GM23338 (cell line): ENCODE results near the gene IARS2. TPM values are rescaled to one million over a fixed set of nuclear protein-coding genes. Genes with fewer than 3 reads are reported as not detected.

Experiments
- ATAC-seq: fragments of 200-7000 bp; cut with Tn5 transposase; 3 replicates; pipeline ENCODE4 v1.9.1; 2020
- DNase-seq: peaks from one replicate; pipeline ENCODE4 v3.0.0-alpha.2; 2015; ENCODE audit warnings: low spot score
- H2AFZ ChIP-seq: fragments of 200-600 bp; sonication (generic); 2 replicates; pipeline ENCODE4 v1.8.0; 2016; ENCODE audit warnings: antibody characterized with exemption, mild to moderate bottlenecking, moderate library complexity
- H3F3A ChIP-seq: fragments of 200-600 bp; sonication (generic); replicated peaks from 2 replicates; pipeline ENCODE4 v1.8.0; 2017; ENCODE audit warnings: antibody characterized with exemption, mixed run types, low read depth
- H3K27ac ChIP-seq: fragments of 200-600 bp; sonication (generic); 2 replicates; pipeline ENCODE4 v1.6.1; 2016; ENCODE audit warnings: low read depth
- H3K27me3 ChIP-seq: fragments of 200-600 bp; sonication (generic); 2 replicates; pipeline ENCODE4 v1.8.0; 2016; ENCODE audit warnings: mild to moderate bottlenecking, mixed run types, moderate library complexity; ENCODE audit not compliant: insufficient read depth
- H3K36me3 ChIP-seq: fragments of 200-600 bp; sonication (generic); 2 replicates; pipeline ENCODE4 v1.8.0; 2016; ENCODE audit warnings: mild to moderate bottlenecking; ENCODE audit not compliant: insufficient read depth
- H3K4me1 ChIP-seq: fragments of 200-600 bp; sonication (generic); 2 replicates; pipeline ENCODE4 v1.8.0; 2016; ENCODE audit warnings: mild to moderate bottlenecking, moderate library complexity; ENCODE audit not compliant: insufficient read depth
- H3K4me2 ChIP-seq: fragments of 200-600 bp; sonication (generic); 2 replicates; pipeline ENCODE4 v1.7.1; 2017; ENCODE audit warnings: mixed run types
- H3K4me3 ChIP-seq: fragments of 200-600 bp; sonication (generic); 2 replicates; pipeline ENCODE4 v1.6.1; 2016; ENCODE audit warnings: mixed run types
- H3K79me2 ChIP-seq: fragments of 200-600 bp; sonication (generic); replicated peaks from 2 replicates; pipeline ENCODE4 v1.8.0; 2017; ENCODE audit warnings: mild to moderate bottlenecking; ENCODE audit not compliant: insufficient read depth
- H3K9me2 ChIP-seq: fragments of 200-600 bp; sonication (generic); 2 replicates; pipeline ENCODE4 v1.8.0; 2017; ENCODE audit not compliant: insufficient read depth
- H4K20me1 ChIP-seq: fragments of 200-600 bp; sonication (generic); replicated peaks from 2 replicates; pipeline ENCODE4 v1.8.0; 2017; ENCODE audit warnings: mild to moderate bottlenecking; ENCODE audit not compliant: insufficient read depth
- H3K27ac Mint-ChIP-seq: 2 replicates; pipeline ENCODE4 v1.8.0; 2020; ENCODE audit warnings: inconsistent platforms, mild to moderate bottlenecking, moderate library complexity, mixed read lengths
- H3K27me3 Mint-ChIP-seq: 3 replicates; pipeline ENCODE4 v1.8.0; 2022; ENCODE audit warnings: low read depth, mild to moderate bottlenecking, moderate library complexity, mixed read lengths, inconsistent platforms; ENCODE audit not compliant: insufficient read depth, poor library complexity
- H3K36me3 Mint-ChIP-seq: 3 replicates; pipeline ENCODE4 v1.8.0; 2021; ENCODE audit warnings: low read depth, mild to moderate bottlenecking, inconsistent platforms, moderate library complexity, mixed read lengths
- H3K4me1 Mint-ChIP-seq: 3 replicates; pipeline ENCODE4 v1.8.0; 2020; ENCODE audit warnings: mild to moderate bottlenecking, inconsistent platforms, mixed read lengths
- H3K4me3 Mint-ChIP-seq: 3 replicates; pipeline ENCODE4 v1.8.0; 2021; ENCODE audit warnings: moderate library complexity, mild to moderate bottlenecking, inconsistent platforms, mixed read lengths
- H3K9me3 Mint-ChIP-seq: 3 replicates; pipeline ENCODE4 v1.8.0; 2020; ENCODE audit warnings: moderate library complexity, mild to moderate bottlenecking, inconsistent platforms, mixed read lengths
- CREB1 ChIP-seq: fragments of 250-450 bp; sonication (Bioruptor Pico); IDR thresholded peaks from 2 replicates; pipeline ENCODE4 v1.5.0; 2020; ENCODE audit warnings: low read depth, mild to moderate bottlenecking, moderate library complexity
- ETS1 ChIP-seq: IDR thresholded peaks from 2 replicates; pipeline ENCODE4 v1.6.1; 2016; ENCODE audit warnings: antibody characterized with exemption
- EZH2 ChIP-seq: fragments of 200-600 bp; sonication (generic); IDR thresholded peaks from one replicate; pipeline ENCODE4 v1.8.0; 2017; ENCODE audit warnings: antibody characterized with exemption, mild to moderate bottlenecking, low read depth; ENCODE audit not compliant: unreplicated experiment
- EZH2phosphoT487 ChIP-seq: fragments of 200-600 bp; sonication (generic); IDR thresholded peaks from one replicate; pipeline ENCODE4 v1.8.1; 2018; ENCODE audit warnings: antibody characterized with exemption; ENCODE audit not compliant: unreplicated experiment
- JUNB ChIP-seq: IDR thresholded peaks from one replicate; pipeline ENCODE4 v1.6.1; 2016; ENCODE audit warnings: antibody characterized with exemption; ENCODE audit not compliant: unreplicated experiment
- NANOG ChIP-seq: IDR thresholded peaks from 2 replicates; pipeline ENCODE4 v1.6.1; 2016; ENCODE audit warnings: antibody characterized with exemption, borderline replicate concordance
- POLR2AphosphoS5 ChIP-seq: IDR thresholded peaks from 2 replicates; pipeline ENCODE4 v1.6.1; 2016; ENCODE audit warnings: antibody characterized with exemption, low read depth
- STAT1 ChIP-seq: IDR thresholded peaks from one replicate; pipeline ENCODE4 v1.6.1; 2016; ENCODE audit warnings: antibody characterized with exemption; ENCODE audit not compliant: unreplicated experiment
- ZNF114 ChIP-seq: fragments of 250-450 bp; sonication (Bioruptor Pico); IDR thresholded peaks from 2 replicates; pipeline ENCODE4 v1.5.0; 2020; ENCODE audit warnings: mild to moderate bottlenecking, moderate library complexity
- ZNF331 ChIP-seq: fragments of 250-450 bp; sonication (Bioruptor Pico); IDR thresholded peaks from 2 replicates; pipeline ENCODE4 v1.5.0; 2020; ENCODE audit warnings: low read depth, mild to moderate bottlenecking, moderate library complexity
- polyA plus RNA-seq: library from polyadenylated mRNA; unstranded; fragments of >200 nt; fragmentation: Nextera tagmentation; extraction: Ambion mirVana; gene quantifications from 2 replicates; pipeline ENCODE4 v1.2.1, GENCODE V29; 2016
- total RNA-seq: library from RNA; depleted of rRNA; stranded (reverse); fragments of >200 nt; shearing (Covaris generic); gene quantifications from 2 replicates; pipeline ENCODE4 v1.2.3, GENCODE V29; 2014
- TF ChIP-seq, protein P1 (sequence below): IDR thresholded peaks from one replicate; pipeline ENCODE4 v1.6.1; 2018; ENCODE audit warnings: antibody characterized with exemption; ENCODE audit not compliant: unreplicated experiment
- TF ChIP-seq, protein P2 (sequence below), 2 experiments: fragments of 200-600 bp in 1 of 2; sonication (generic) in 1 of 2; conservative IDR thresholded peaks; 2 replicates each; pipeline versions ENCODE4 v1.5.1 to v1.6.1; 2016 to 2017; ENCODE audit warnings: antibody characterized with exemption in 2 of 2, low read depth in 2 of 2, mild to moderate bottlenecking in 2 of 2, moderate library complexity in 1 of 2
- TF ChIP-seq, protein P3 (sequence below): fragments of 250-450 bp; sonication (Bioruptor Pico); IDR thresholded peaks from 2 replicates; pipeline ENCODE4 v1.5.0; 2020; ENCODE audit warnings: mild to moderate bottlenecking, moderate library complexity

IARS2 gene
- total and polyA plus RNA-seq, 2 experiments from 2014 or later, result 33.3 to 75.6 TPM

DNA sequence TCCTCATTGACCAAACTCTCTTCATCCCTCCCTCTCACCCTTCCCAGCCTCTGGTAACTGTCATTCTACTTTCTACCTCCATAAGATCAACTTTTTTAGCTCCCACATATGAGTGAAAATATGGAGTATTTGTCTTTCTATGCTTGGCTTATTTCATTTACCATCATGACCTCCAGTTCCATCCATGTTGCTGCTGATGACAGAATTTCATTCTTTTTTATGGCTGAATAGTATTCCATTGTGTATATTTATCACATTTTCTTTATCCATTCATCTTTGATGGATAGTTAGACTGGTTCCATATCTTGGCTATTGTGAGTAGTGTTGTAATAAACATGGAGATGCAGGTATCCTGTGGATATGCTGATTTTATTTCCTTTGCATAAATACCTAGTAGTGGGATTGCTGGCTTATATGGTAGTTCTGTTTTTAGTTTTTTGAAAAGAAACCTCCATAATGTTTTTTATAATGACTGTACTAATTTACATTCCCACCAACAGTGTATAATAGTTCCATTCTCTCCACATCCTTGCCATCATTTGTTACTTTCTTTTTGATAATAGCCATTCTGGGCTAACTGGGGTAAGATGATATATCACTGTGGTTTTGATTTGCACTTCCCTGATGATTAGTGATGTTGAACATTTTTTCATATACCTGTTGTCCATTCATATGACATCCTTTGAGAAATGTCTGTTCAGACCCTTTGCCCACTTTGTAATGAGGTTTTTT lies 35.7 kb downstream of the IARS2 start:
- H3K79me2 ChIP-seq, result no peaks in the 10 kb centered on the region; the same call in 1 of the 2 replicates
- DNase-seq, result no peak
- no peaks in the 10 kb centered on the region for H3F3A ChIP-seq
- H3K4me1 Mint-ChIP-seq, result peaks cover 2% of the 10 kb centered on the region; the same call in 2 of the 3 replicates
- no peak overlapping the region for H3K27ac Mint-ChIP-seq
- no peaks in the 10 kb centered on the region for H3K4me1 ChIP-seq
- no peaks in the 10 kb centered on the region for H3K9me3 Mint-ChIP-seq
- no peak overlapping the region for H3K27ac ChIP-seq
- H2AFZ ChIP-seq, result no peak overlapping the region
- ATAC-seq, result no peak
- peaks cover 35% of the 10 kb centered on the region for H3K36me3 Mint-ChIP-seq
- peaks cover 8% of the 10 kb centered on the region for H3K36me3 ChIP-seq
- H3K4me2 ChIP-seq, result no peak overlapping the region
- H3K9me2 ChIP-seq, result no peaks in the 10 kb centered on the region
- no peak for TF ChIP-seq NANOG
- TF ChIP-seq EZH2phosphoT487, result no peak
- TF ChIP-seq ZNF331 (CRISPR knock-in tag), result no peak
- TF ChIP-seq, protein P1, sequence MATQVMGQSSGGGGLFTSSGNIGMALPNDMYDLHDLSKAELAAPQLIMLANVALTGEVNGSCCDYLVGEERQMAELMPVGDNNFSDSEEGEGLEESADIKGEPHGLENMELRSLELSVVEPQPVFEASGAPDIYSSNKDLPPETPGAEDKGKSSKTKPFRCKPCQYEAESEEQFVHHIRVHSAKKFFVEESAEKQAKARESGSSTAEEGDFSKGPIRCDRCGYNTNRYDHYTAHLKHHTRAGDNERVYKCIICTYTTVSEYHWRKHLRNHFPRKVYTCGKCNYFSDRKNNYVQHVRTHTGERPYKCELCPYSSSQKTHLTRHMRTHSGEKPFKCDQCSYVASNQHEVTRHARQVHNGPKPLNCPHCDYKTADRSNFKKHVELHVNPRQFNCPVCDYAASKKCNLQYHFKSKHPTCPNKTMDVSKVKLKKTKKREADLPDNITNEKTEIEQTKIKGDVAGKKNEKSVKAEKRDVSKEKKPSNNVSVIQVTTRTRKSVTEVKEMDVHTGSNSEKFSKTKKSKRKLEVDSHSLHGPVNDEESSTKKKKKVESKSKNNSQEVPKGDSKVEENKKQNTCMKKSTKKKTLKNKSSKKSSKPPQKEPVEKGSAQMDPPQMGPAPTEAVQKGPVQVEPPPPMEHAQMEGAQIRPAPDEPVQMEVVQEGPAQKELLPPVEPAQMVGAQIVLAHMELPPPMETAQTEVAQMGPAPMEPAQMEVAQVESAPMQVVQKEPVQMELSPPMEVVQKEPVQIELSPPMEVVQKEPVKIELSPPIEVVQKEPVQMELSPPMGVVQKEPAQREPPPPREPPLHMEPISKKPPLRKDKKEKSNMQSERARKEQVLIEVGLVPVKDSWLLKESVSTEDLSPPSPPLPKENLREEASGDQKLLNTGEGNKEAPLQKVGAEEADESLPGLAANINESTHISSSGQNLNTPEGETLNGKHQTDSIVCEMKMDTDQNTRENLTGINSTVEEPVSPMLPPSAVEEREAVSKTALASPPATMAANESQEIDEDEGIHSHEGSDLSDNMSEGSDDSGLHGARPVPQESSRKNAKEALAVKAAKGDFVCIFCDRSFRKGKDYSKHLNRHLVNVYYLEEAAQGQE, result no peak
- TF ChIP-seq CREB1 (CRISPR knock-in tag), result no peak
- TF ChIP-seq ETS1, result no peak
- TF ChIP-seq, protein P2, sequence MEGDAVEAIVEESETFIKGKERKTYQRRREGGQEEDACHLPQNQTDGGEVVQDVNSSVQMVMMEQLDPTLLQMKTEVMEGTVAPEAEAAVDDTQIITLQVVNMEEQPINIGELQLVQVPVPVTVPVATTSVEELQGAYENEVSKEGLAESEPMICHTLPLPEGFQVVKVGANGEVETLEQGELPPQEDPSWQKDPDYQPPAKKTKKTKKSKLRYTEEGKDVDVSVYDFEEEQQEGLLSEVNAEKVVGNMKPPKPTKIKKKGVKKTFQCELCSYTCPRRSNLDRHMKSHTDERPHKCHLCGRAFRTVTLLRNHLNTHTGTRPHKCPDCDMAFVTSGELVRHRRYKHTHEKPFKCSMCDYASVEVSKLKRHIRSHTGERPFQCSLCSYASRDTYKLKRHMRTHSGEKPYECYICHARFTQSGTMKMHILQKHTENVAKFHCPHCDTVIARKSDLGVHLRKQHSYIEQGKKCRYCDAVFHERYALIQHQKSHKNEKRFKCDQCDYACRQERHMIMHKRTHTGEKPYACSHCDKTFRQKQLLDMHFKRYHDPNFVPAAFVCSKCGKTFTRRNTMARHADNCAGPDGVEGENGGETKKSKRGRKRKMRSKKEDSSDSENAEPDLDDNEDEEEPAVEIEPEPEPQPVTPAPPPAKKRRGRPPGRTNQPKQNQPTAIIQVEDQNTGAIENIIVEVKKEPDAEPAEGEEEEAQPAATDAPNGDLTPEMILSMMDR (conservative IDR thresholded peaks at IDR 0.05; ENCODE audit: low read depth in 2 of 2), result no peak
- TF ChIP-seq POLR2AphosphoS5, result no peak
- no peak for TF ChIP-seq STAT1
- no peak for TF ChIP-seq ZNF114 (CRISPR knock-in tag)
- TF ChIP-seq JUNB, result no peak
- no peak for TF ChIP-seq EZH2
- TF ChIP-seq, protein P3, sequence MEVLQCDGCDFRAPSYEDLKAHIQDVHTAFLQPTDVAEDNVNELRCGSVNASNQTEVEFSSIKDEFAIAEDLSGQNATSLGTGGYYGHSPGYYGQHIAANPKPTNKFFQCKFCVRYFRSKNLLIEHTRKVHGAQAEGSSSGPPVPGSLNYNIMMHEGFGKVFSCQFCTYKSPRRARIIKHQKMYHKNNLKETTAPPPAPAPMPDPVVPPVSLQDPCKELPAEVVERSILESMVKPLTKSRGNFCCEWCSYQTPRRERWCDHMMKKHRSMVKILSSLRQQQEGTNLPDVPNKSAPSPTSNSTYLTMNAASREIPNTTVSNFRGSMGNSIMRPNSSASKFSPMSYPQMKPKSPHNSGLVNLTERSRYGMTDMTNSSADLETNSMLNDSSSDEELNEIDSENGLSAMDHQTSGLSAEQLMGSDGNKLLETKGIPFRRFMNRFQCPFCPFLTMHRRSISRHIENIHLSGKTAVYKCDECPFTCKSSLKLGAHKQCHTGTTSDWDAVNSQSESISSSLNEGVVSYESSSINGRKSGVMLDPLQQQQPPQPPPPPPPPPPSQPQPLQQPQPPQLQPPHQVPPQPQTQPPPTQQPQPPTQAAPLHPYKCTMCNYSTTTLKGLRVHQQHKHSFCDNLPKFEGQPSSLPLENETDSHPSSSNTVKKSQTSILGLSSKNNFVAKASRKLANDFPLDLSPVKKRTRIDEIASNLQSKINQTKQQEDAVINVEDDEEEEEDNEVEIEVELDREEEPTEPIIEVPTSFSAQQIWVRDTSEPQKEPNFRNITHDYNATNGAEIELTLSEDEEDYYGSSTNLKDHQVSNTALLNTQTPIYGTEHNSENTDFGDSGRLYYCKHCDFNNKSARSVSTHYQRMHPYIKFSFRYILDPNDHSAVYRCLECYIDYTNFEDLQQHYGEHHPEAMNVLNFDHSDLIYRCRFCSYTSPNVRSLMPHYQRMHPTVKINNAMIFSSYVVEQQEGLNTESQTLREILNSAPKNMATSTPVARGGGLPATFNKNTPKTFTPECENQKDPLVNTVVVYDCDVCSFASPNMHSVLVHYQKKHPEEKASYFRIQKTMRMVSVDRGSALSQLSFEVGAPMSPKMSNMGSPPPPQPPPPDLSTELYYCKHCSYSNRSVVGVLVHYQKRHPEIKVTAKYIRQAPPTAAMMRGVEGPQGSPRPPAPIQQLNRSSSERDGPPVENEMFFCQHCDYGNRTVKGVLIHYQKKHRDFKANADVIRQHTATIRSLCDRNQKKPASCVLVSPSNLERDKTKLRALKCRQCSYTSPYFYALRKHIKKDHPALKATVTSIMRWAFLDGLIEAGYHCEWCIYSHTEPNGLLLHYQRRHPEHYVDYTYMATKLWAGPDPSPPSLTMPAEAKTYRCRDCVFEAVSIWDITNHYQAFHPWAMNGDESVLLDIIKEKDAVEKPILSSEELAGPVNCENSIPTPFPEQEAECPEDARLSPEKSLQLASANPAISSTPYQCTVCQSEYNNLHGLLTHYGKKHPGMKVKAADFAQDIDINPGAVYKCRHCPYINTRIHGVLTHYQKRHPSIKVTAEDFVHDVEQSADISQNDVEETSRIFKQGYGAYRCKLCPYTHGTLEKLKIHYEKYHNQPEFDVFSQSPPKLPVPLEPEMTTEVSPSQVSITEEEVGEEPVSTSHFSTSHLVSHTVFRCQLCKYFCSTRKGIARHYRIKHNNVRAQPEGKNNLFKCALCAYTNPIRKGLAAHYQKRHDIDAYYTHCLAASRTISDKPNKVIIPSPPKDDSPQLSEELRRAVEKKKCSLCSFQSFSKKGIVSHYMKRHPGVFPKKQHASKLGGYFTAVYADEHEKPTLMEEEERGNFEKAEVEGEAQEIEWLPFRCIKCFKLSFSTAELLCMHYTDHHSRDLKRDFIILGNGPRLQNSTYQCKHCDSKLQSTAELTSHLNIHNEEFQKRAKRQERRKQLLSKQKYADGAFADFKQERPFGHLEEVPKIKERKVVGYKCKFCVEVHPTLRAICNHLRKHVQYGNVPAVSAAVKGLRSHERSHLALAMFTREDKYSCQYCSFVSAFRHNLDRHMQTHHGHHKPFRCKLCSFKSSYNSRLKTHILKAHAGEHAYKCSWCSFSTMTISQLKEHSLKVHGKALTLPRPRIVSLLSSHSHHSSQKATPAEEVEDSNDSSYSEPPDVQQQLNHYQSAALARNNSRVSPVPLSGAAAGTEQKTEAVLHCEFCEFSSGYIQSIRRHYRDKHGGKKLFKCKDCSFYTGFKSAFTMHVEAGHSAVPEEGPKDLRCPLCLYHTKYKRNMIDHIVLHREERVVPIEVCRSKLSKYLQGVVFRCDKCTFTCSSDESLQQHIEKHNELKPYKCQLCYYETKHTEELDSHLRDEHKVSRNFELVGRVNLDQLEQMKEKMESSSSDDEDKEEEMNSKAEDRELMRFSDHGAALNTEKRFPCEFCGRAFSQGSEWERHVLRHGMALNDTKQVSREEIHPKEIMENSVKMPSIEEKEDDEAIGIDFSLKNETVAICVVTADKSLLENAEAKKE (CRISPR knock-in tag), result no peak
- no peak overlapping the region for H3K4me3 ChIP-seq
- no peaks in the 10 kb centered on the region for H3K27me3 Mint-ChIP-seq
- H3K27me3 ChIP-seq, result no peaks in the 10 kb centered on the region
- 0 out of 2 replicates have a peak, but pooled peaks cover 3% of the 10 kb centered on the region for H4K20me1 ChIP-seq
- H3K4me3 Mint-ChIP-seq, result no peak overlapping the region
